Ishikawa (cell line): ENCODE results near the gene SNAI3.

ENCODE experiments used
- CEBPB ChIP-seq: IDR thresholded peaks from 2 replicates; pipeline ENCODE4 v1.6.1; 2012
- CREB1 ChIP-seq: IDR thresholded peaks from 2 replicates; pipeline ENCODE4 v1.6.1; 2012; ENCODE audit warnings: low read depth
- EGR1 ChIP-seq: IDR thresholded peaks from 2 replicates; pipeline ENCODE4 v1.6.1; 2012
- EP300 ChIP-seq: IDR thresholded peaks from 2 replicates; pipeline ENCODE4 v1.6.1; 2012; ENCODE audit warnings: borderline replicate concordance
- FOXM1 ChIP-seq: IDR thresholded peaks from 2 replicates; pipeline ENCODE4 v1.6.1; 2012; ENCODE audit warnings: low read depth, borderline replicate concordance
- MAX ChIP-seq: IDR thresholded peaks from 2 replicates; pipeline ENCODE4 v1.6.1; 2012
- NFIC ChIP-seq: IDR thresholded peaks from 2 replicates; pipeline ENCODE4 v1.6.1; 2012
- RAD21 ChIP-seq: IDR thresholded peaks from 2 replicates; pipeline ENCODE4 v1.6.1; 2012; ENCODE audit warnings: low read depth
- REST ChIP-seq: IDR thresholded peaks from 2 replicates; pipeline ENCODE4 v1.6.1; 2012; ENCODE audit warnings: low read depth, mild to moderate bottlenecking
- TAF1 ChIP-seq: IDR thresholded peaks from 2 replicates; pipeline ENCODE4 v1.6.1; 2012; ENCODE audit warnings: low read depth, mild to moderate bottlenecking
- TCF12 ChIP-seq: IDR thresholded peaks from 2 replicates; pipeline ENCODE4 v1.6.1; 2012; ENCODE audit warnings: low read depth
- TEAD4 ChIP-seq: IDR thresholded peaks from 2 replicates; pipeline ENCODE4 v1.6.1; 2012
- USF1 ChIP-seq: IDR thresholded peaks from 2 replicates; pipeline ENCODE4 v1.6.1; 2012
- YY1 ChIP-seq: IDR thresholded peaks from 2 replicates; pipeline ENCODE4 v1.6.1; 2012; ENCODE audit warnings: low read depth
- ZBTB7A ChIP-seq: IDR thresholded peaks from 2 replicates; pipeline ENCODE4 v1.6.1; 2012; ENCODE audit warnings: low read depth

SNAI3 gene

GRCh38 chr16:88649195-88649923, 36.9 kb downstream of the SNAI3 start:
- TF ChIP-seq CEBPB, result no peak
- TF ChIP-seq EGR1, result no peak
- TF ChIP-seq MAX, result no peak
- TF ChIP-seq NFIC, result peak; percentile 32; the same call in 1 of the 2 replicates
- no peak for TF ChIP-seq TEAD4
- no peak for TF ChIP-seq TAF1
- TF ChIP-seq RAD21, result no peak
- no peak for TF ChIP-seq FOXM1
- TF ChIP-seq TCF12, result 0 out of 2 replicates have a peak, but pooled peaks have one; percentile 18
- no peak for TF ChIP-seq REST
- no peak for TF ChIP-seq EP300
- TF ChIP-seq YY1, result no peak
- no peak for TF ChIP-seq CREB1

- no peak for TF ChIP-seq EGR1
- TF ChIP-seq REST, result no peak
- TF ChIP-seq MAX, result no peak
- no peak for TF ChIP-seq EP300
- TF ChIP-seq CEBPB, result no peak
- TF ChIP-seq ZBTB7A, result no peak
- TF ChIP-seq USF1, result no peak
- TF ChIP-seq RAD21, result no peak
- TF ChIP-seq TCF12, result no peak
- TF ChIP-seq NFIC, result no peak
- TF ChIP-seq TAF1, result no peak
- no peak for TF ChIP-seq CREB1
- TF ChIP-seq TEAD4, result no peak
- no peak for TF ChIP-seq YY1
- TF ChIP-seq FOXM1, result no peak
Observed at GRCh38 chr16:88647178-88648070, 38.9 kb downstream of the SNAI3 start.

- no peak for TF ChIP-seq FOXM1
- TF ChIP-seq EP300, result no peak
- no peak for TF ChIP-seq REST
- TF ChIP-seq ZBTB7A, result no peak
- TF ChIP-seq EGR1, result no peak
- no peak for TF ChIP-seq YY1
- TF ChIP-seq TEAD4, result no peak
- no peak for TF ChIP-seq USF1
- no peak for TF ChIP-seq RAD21
- no peak for TF ChIP-seq TCF12
- no peak for TF ChIP-seq CREB1
- TF ChIP-seq TAF1, result no peak
- no peak for TF ChIP-seq NFIC
- TF ChIP-seq CEBPB, result no peak
- TF ChIP-seq MAX, result no peak
Observed at GRCh38 chr16:88646345-88647034, 39.8 kb downstream of the SNAI3 start.
